ENCODE measurements around the gene AP3S2.

DNA sequence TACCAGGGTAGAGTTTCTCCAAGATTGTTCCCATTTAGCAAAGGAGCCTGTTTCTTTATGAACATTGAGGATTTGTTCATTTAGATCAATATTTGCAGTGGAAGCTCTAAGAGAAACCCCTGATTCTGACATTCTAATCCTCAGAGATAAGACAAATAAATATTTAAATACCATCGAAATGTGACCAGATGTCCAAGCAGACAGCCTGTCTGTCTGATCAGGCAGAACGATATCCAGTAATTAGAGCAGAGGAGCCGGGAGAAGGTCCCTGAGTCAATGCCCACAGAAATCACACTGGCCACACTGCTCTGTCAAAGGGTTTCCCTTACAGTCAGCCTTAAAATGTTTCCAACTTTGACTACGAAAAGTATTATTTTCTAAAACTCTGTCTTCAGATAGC, 34.6 kb upstream of the AP3S2 start:
- TF ChIP-seq CTCF (IDR thresholded peaks at IDR 0.05) = no peak
- no peak for TF ChIP-seq POLR2A (IDR thresholded peaks at IDR 0.05)

Measured in esophagus squamous epithelium (tissue), 4 donors.